Cardiac muscle cell (in vitro differentiated cells and primary cell): ENCODE results near the gene TNS1. TPM values are rescaled to one million over a fixed set of nuclear protein-coding genes. Genes with fewer than 3 reads are reported as not detected.

Source experiments
- DNase-seq, 2 donors: peaks; one replicate each; pipeline versions ENCODE4 v3.0.0 to v3.0.0-alpha.2; 2010 to 2017; ENCODE audit warnings: low read depth in 1 of 2, low spot score in 1 of 2
- H3K27ac ChIP-seq: fragments of 200-600 bp; sonication (generic); 2 replicates; pipeline ENCODE4 v1.5.1; 2016
- H3K27me3 ChIP-seq: fragments of 200-600 bp; sonication (generic); 2 replicates; pipeline ENCODE4 v1.6.0; 2016; ENCODE audit warnings: control low read depth
- H3K36me3 ChIP-seq: fragments of 200-600 bp; sonication (generic); 2 replicates; pipeline ENCODE4 v1.5.1; 2016; ENCODE audit warnings: control low read depth
- H3K4me1 ChIP-seq: fragments of 200-600 bp; sonication (generic); 2 replicates; pipeline ENCODE4 v1.8.1; 2017; ENCODE audit warnings: low read depth, mild to moderate bottlenecking, mixed run types
- H3K4me3 ChIP-seq: fragments of 200-600 bp; sonication (generic); 2 replicates; pipeline ENCODE4 v1.5.1; 2016; ENCODE audit warnings: mild to moderate bottlenecking
- H3K9me3 ChIP-seq: fragments of 200-600 bp; sonication (generic); 2 replicates; pipeline ENCODE4 v1.5.1; 2017; ENCODE audit warnings: low read depth, mild to moderate bottlenecking, control low read depth
- CTCF ChIP-seq: IDR thresholded peaks from 2 replicates; pipeline ENCODE4 v1.5.1; 2012; ENCODE audit warnings: low read depth, mild to moderate bottlenecking, low read length
- polyA plus RNA-seq: library from polyadenylated mRNA; unstranded; fragments of >200 nt; fragmentation: Nextera tagmentation; extraction: Ambion mirVana; gene quantifications from 2 replicates; pipeline ENCODE4 v1.2.1, GENCODE V29; 2016
- total RNA-seq: library from RNA; depleted of rRNA; stranded (reverse); fragments of >200 nt; gene quantifications from 2 replicates; pipeline ENCODE4 v1.2.3, GENCODE V29; 2016

Gene TNS1
- total and polyA plus RNA-seq, 2 experiments from 2014 or later = 16.7 to 44.3 TPM

- Histone ChIP-seq H3K9me3 (no peaks in the 10 kb centered on the region), H3K27me3 (no peaks in the 10 kb centered on the region), H3K4me1 (peaks cover 35% of the 10 kb centered on the region), H3K36me3 (no peaks in the 10 kb centered on the region), H3K27ac (no peak overlapping the region), H3K4me3 (no peak overlapping the region)
- no peak for DNase-seq
- no peak for TF ChIP-seq CTCF
These were observed 57.9 kb downstream of the TNS1 start for GRCh38 chr2:217944923-217945322.

DNA sequence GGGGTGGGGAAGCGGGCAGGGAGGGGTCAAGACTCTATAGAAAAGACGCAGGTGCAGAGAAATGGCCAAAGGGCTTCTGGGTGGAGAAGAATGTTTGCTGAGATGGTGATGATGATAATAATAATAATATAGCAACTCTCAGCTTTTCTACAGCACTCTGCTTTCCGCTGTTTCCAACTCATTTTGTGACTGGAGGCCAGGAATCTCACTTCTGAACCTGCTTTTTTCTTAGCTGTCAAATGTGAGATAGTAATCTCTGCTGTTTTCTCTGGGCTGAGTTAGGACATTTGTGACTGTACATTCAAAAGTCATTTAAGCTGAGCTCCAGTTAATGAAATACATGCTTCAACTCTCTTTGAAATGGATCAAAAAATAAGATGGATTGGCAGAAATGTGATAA, 58.4 kb downstream of the TNS1 start:
- H3K9me3 ChIP-seq = no peaks in the 10 kb centered on the region
- no peaks in the 10 kb centered on the region for H3K36me3 ChIP-seq
- H3K27me3 ChIP-seq = no peaks in the 10 kb centered on the region
- no peak for TF ChIP-seq CTCF
- DNase-seq = no peak
- no peak overlapping the region for H3K27ac ChIP-seq
- H3K4me1 ChIP-seq = peaks cover 31% of the 10 kb centered on the region
- H3K4me3 ChIP-seq = no peak overlapping the region

GRCh38 chr2:217943446-217944321, 59.1 kb downstream of the TNS1 start:
- Histone ChIP-seq H3K4me3 (peak overlapping the region; percentile 27), H3K27me3 (no peaks in the 10 kb centered on the region), H3K36me3 (no peaks in the 10 kb centered on the region), H3K9me3 (no peaks in the 10 kb centered on the region), H3K27ac (peak overlapping the region; percentile 71), H3K4me1 (peaks cover 29% of the 10 kb centered on the region)
- DNase-seq = peak; percentile 76 to 91
- peak; percentile 23 for TF ChIP-seq CTCF

DNA sequence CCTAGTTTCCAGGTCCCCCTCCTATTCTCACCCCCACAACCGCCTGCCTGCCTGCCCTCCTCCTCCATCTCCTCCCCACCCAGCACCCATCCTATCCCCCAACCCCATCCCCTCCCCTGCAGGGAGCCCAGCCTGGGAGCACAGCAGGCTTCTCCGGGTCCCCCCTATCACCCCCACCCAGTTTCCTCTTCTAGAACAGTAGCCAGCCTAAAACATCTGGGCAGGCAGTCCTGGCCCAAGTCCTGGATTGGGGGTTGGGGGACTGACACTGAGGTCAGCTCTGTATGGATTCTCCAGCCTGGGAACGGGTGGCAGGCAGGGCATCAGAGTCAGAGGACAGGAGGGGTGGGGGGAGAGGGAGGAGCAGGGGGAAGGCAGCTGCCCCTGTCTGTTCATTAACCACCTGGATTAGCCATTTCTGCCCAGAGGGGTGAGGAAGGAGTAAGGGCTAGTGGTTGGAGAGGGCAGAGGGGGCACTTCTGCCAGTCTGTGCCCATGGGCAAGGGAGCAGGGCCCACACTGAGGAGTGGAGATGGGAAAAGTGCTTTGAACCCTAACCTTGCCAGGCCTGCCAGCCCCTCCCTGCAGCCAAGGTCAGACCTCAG, 60.0 kb downstream of the TNS1 start:
- Histone ChIP-seq H3K27me3 (no peaks in the 10 kb centered on the region), H3K36me3 (no peaks in the 10 kb centered on the region), H3K27ac (no peak overlapping the region), H3K4me3 (peak overlapping the region; percentile 27), H3K9me3 (no peaks in the 10 kb centered on the region), H3K4me1 (peaks cover 36% of the 10 kb centered on the region)
- no peak for DNase-seq
- TF ChIP-seq CTCF = no peak

- Histone ChIP-seq H3K27ac (no peak overlapping the region), H3K9me3 (no peaks in the 10 kb centered on the region), H3K4me1 (peaks cover 43% of the 10 kb centered on the region), H3K27me3 (no peaks in the 10 kb centered on the region), H3K4me3 (no peak overlapping the region), H3K36me3 (no peaks in the 10 kb centered on the region)
- no peak for DNase-seq
- no peak for TF ChIP-seq CTCF
These were observed 60.7 kb downstream of the TNS1 start for GRCh38 chr2:217941886-217942728.
